HepG2 (cell line): ENCODE measurements around the gene CMTM2. TPM values are rescaled to one million over a fixed set of nuclear protein-coding genes. Genes with fewer than 3 reads are reported as not detected.

Experiments
- ATAC-seq: fragments of 200-7000 bp; cut with Tn5 transposase; 3 replicates; pipeline ENCODE4 v1.9.1; 2020; ENCODE audit warnings: mild to moderate bottlenecking, moderate library complexity
- BruUV-seq: library from RNA; stranded (reverse); fragments of 400-500 nt; replicated peaks from 2 replicates; lab custom pipeline; 2021; lab: Mats Ljungman, UMichigan
- CTCF ChIA-PET: fragments of 300-600 bp; formaldehyde crosslinking; extraction: SDS; loops from one replicate; lab custom pipeline; 2021; ENCODE audit warnings: low total read pairs, inconsistent platforms, low intra/inter-chr PET ratio; lab: Yijun Ruan, JAX
- POLR2A ChIA-PET: fragments of 350-600 bp; sonication (Branson Sonifier 250); formaldehyde crosslinking; loops from one replicate; lab custom pipeline; 2020; ENCODE audit warnings: antibody characterized with exemption, inconsistent platforms; lab: Yijun Ruan, JAX
- DNase-seq: peaks from one replicate; pipeline ENCODE4 v3.0.0-alpha.2; 2015; ENCODE audit warnings: low spot score
- FAIRE-seq: peaks from 3 replicates; lab custom pipeline; 2011; peaks lifted over from hg19 to GRCh38; lab: Jason Lieb, UNC
- H2AFZ ChIP-seq: one replicate; pipeline ENCODE4 v1.6.1; 2011; ENCODE audit warnings: low read length, inconsistent platforms
- H3K27ac ChIP-seq: fragments of 300-600 bp; 3 replicates; pipeline ENCODE4 v1.8.0; 2011; ENCODE audit warnings: mixed run types, mild to moderate bottlenecking, mixed read lengths, low read length, inconsistent platforms; ENCODE audit not compliant: insufficient read depth; ENCODE audit errors: extremely low read length
- H3K27me3 ChIP-seq, 2 experiments: fragments of 200-600 bp in 1 of 2; 2 replicates in 1 of 2; 3 replicates in 1 of 2; pipeline versions ENCODE4 v1.6.0 to v1.8.0; 2011; ENCODE audit warnings: low read length in 2 of 2, mild to moderate bottlenecking in 2 of 2, moderate library complexity in 2 of 2, inconsistent platforms in 1 of 2; ENCODE audit not compliant: insufficient read depth in 2 of 2, control insufficient read depth in 1 of 2
- H3K36me3 ChIP-seq, 2 experiments: fragments of 200-600 bp in 1 of 2; replicated peaks in 1 of 2; 2 replicates in 1 of 2; 3 replicates in 1 of 2; pipeline versions ENCODE4 v1.5.1 to v1.8.0; 2011; ENCODE audit warnings: low read length in 2 of 2, inconsistent platforms in 1 of 2; ENCODE audit not compliant: insufficient read depth in 2 of 2, control insufficient read depth in 1 of 2
- H3K4me1 ChIP-seq: 2 replicates; pipeline ENCODE4 v1.5.1; 2012; ENCODE audit warnings: low read length, inconsistent platforms; ENCODE audit not compliant: insufficient read depth
- H3K4me2 ChIP-seq: 2 replicates; pipeline ENCODE4 v1.6.0; 2011; ENCODE audit warnings: low read depth, low read length, inconsistent platforms
- H3K4me3 ChIP-seq, 3 experiments: fragments of 200-600 bp in 1 of 3; sonication (generic), shearing (Covaris generic) in 1 of 3; replicated peaks in 1 of 3; 2 replicates each; pipeline ENCODE4 v1.5.1; 2011 to 2016; ENCODE audit warnings: low read length in 3 of 3, inconsistent platforms in 2 of 3, low read depth in 2 of 3, mild to moderate bottlenecking in 2 of 3, control low read depth in 1 of 3, mixed read lengths in 1 of 3; ENCODE audit not compliant: insufficient read depth in 1 of 3
- H3K79me2 ChIP-seq: one replicate; pipeline ENCODE4 v1.6.1; 2011; ENCODE audit warnings: low read length, inconsistent platforms; ENCODE audit not compliant: insufficient read depth
- H3K9ac ChIP-seq: 2 replicates; pipeline ENCODE4 v1.6.0; 2011; ENCODE audit warnings: mild to moderate bottlenecking, low read depth, low read length, inconsistent platforms; ENCODE audit not compliant: insufficient read depth
- H3K9me3 ChIP-seq: 2 replicates; pipeline ENCODE4 v1.5.1; 2012; ENCODE audit warnings: mild to moderate bottlenecking, low read length
- H4K20me1 ChIP-seq: 2 replicates; pipeline ENCODE4 v1.6.0; 2011; ENCODE audit warnings: inconsistent platforms, mild to moderate bottlenecking, low read length, moderate library complexity; ENCODE audit not compliant: insufficient read depth
- ADNP ChIP-seq: sonication (generic); formaldehyde crosslinking; IDR thresholded peaks from 2 replicates; pipeline ENCODE4 v1.4.0; 2020; ENCODE audit warnings: missing genetic modification reagents
- CCDC6 ChIP-seq: sonication (generic); formaldehyde crosslinking; IDR thresholded peaks from 2 replicates; pipeline ENCODE4 v1.8.1; 2022; ENCODE audit warnings: mild to moderate bottlenecking, missing genetic modification reagents, moderate library complexity
- CERS6 ChIP-seq: sonication (generic); formaldehyde crosslinking; IDR thresholded peaks from 2 replicates; pipeline ENCODE4 v1.5.0; 2020; ENCODE audit warnings: missing genetic modification reagents
- HMGA1 ChIP-seq: sonication (generic); formaldehyde crosslinking; conservative IDR thresholded peaks from 2 replicates; pipeline ENCODE4 v1.4.0; 2020; ENCODE audit warnings: missing genetic modification reagents
- HNRNPL ChIP-seq: fragments of 200-400 bp; formaldehyde crosslinking; IDR thresholded peaks from 2 replicates; pipeline ENCODE4 v1.6.1; 2017; ENCODE audit warnings: mild to moderate bottlenecking, low read depth, low read length
- MAX ChIP-seq: IDR thresholded peaks from 2 replicates; pipeline ENCODE4 v1.6.1; 2012; ENCODE audit warnings: inconsistent platforms
- MAZ ChIP-seq, 2 experiments: sonication (generic) in 1 of 2; formaldehyde crosslinking in 1 of 2; IDR thresholded peaks; 2 replicates each; pipeline versions ENCODE4 v1.5.0 to v1.6.1; 2012 to 2020; ENCODE audit warnings: low read depth in 2 of 2, mild to moderate bottlenecking in 2 of 2, borderline replicate concordance in 1 of 2, improper control_type of control experiment in 1 of 2, low read length in 1 of 2, missing genetic modification reagents in 1 of 2, moderate library complexity in 1 of 2
- MEIS2 ChIP-seq: sonication (generic); formaldehyde crosslinking; IDR thresholded peaks from 2 replicates; pipeline ENCODE4 v1.9.0; 2021; ENCODE audit warnings: mild to moderate bottlenecking, missing genetic modification reagents
- MTA1 ChIP-seq: sonication (generic); formaldehyde crosslinking; IDR thresholded peaks from 2 replicates; pipeline ENCODE4 v1.4.0; 2020; ENCODE audit warnings: missing genetic modification reagents, mild to moderate bottlenecking, borderline replicate concordance
- NRL ChIP-seq: sonication (generic); formaldehyde crosslinking; IDR thresholded peaks from 2 replicates; pipeline ENCODE4 v1.5.0; 2020; ENCODE audit warnings: missing genetic modification reagents, mild to moderate bottlenecking, moderate library complexity, borderline replicate concordance
- SRF ChIP-seq: IDR thresholded peaks from 2 replicates; pipeline ENCODE4 v1.6.1; 2011; ENCODE audit warnings: mild to moderate bottlenecking, low read depth, low read length, moderate library complexity
- XBP1 ChIP-seq: sonication (generic); formaldehyde crosslinking; IDR thresholded peaks from 2 replicates; pipeline ENCODE4 v1.5.0; 2020; ENCODE audit warnings: missing genetic modification reagents
- ZMYM3 ChIP-seq: sonication (generic); formaldehyde crosslinking; IDR thresholded peaks from 2 replicates; pipeline ENCODE4 v1.5.1; 2020; ENCODE audit warnings: mild to moderate bottlenecking, missing genetic modification reagents
- ZNF224 ChIP-seq: sonication (generic); formaldehyde crosslinking; IDR thresholded peaks from 2 replicates; pipeline ENCODE4 v1.5.0; 2020; ENCODE audit warnings: mild to moderate bottlenecking, missing genetic modification reagents
- ZNF263 ChIP-seq: sonication (generic); formaldehyde crosslinking; IDR thresholded peaks from 2 replicates; pipeline ENCODE4 v1.4.0; 2020; ENCODE audit warnings: missing genetic modification reagents
- ZNF326 ChIP-seq: sonication (generic); formaldehyde crosslinking; IDR thresholded peaks from 2 replicates; pipeline ENCODE4 v1.4.0; 2020; ENCODE audit warnings: missing genetic modification reagents, borderline replicate concordance
- ZNF432 ChIP-seq: sonication (generic); formaldehyde crosslinking; IDR thresholded peaks from 2 replicates; pipeline ENCODE4 v1.5.0; 2020; ENCODE audit warnings: missing genetic modification reagents, mild to moderate bottlenecking, borderline replicate concordance
- ZNF543 ChIP-seq: sonication (generic); formaldehyde crosslinking; IDR thresholded peaks from 2 replicates; pipeline ENCODE4 v1.4.0; 2020; ENCODE audit warnings: mild to moderate bottlenecking, missing genetic modification reagents
- ZNF672 ChIP-seq: sonication (generic); formaldehyde crosslinking; IDR thresholded peaks from 2 replicates; pipeline ENCODE4 v1.8.1; 2022; ENCODE audit warnings: missing genetic modification reagents
- ZNF83 ChIP-seq: sonication (generic); formaldehyde crosslinking; IDR thresholded peaks from 2 replicates; pipeline ENCODE4 v1.4.0; 2020; ENCODE audit warnings: missing genetic modification reagents, mild to moderate bottlenecking, borderline replicate concordance
- WGBS: methylation state at CpG from one replicate; pipeline ENCODE4 v1.1.6; 2017; ENCODE audit warnings: low lambda C conversion rate; 5-methylcytosine and 5-hydroxymethylcytosine counted together
- in situ Hi-C: cut with HindIII; loops from 2 replicates; pipeline ENCODE4 v1.10.0; 2017; ENCODE audit warnings: low pct_unique_long_range_greater_than_20kb; ENCODE audit not compliant: extremely low pct_ligation_motif_present
- intact Hi-C: fragments of 100-400 bp; cut with micrococcal nuclease; formaldehyde crosslinking; loops from one replicate; pipeline ENCODE4 v1.10.0; 2022; ENCODE audit not compliant: unreplicated experiment
- polyA plus RNA-seq, 8 experiments: library from polyadenylated mRNA; depleted of rRNA in 3 of 8; stranded (reverse) in 7 of 8; unstranded in 1 of 8; fragments of >200 nt; fragmentation: Illumina TruSeq in 4 of 8; extraction: Trizol in 4 of 8; gene quantifications; 2 replicates each; pipeline versions ENCODE4 v1.2.1 to v1.2.3, GENCODE V29; 2011 to 2016; ENCODE audit warnings: low read depth in 4 of 8, missing spikeins in 1 of 8, mixed read lengths in 1 of 8; ENCODE audit not compliant: insufficient read depth in 1 of 8
- total RNA-seq, 5 experiments: library from RNA; depleted of rRNA; stranded (reverse); fragments of >200 nt; fragmentation: Illumina TruSeq; extraction: Trizol; gene quantifications; 2 replicates each; pipeline ENCODE4 v1.2.3, GENCODE V29; 2016; ENCODE audit warnings: low read depth in 1 of 5
- TF ChIP-seq, protein P1 (sequence below): sonication (generic); formaldehyde crosslinking; IDR thresholded peaks from 2 replicates; pipeline ENCODE4 v1.4.0; 2020; ENCODE audit warnings: missing genetic modification reagents

CMTM2 gene
- total and polyA plus RNA-seq, 2 of the 13 experiments (the other 11 are each of a cell fraction or from before 2014, with no cell fraction given) = not detected

- Histone ChIP-seq H3K27ac (peak overlapping the region; percentile 54), H3K9ac (peak overlapping the region; percentile 81), H3K36me3 (peaks cover 13 to 17% of the 10 kb centered on the region in 2 experiments), H2AFZ (no peak overlapping the region), H4K20me1 (peaks cover 13% of the 10 kb centered on the region; the same call in 1 of the 2 replicates), H3K4me2 (peak overlapping the region; percentile 83), H3K4me1 (peaks cover 57% of the 10 kb centered on the region), H3K27me3 (no peaks in the 10 kb centered on the region), H3K79me2 (peaks cover 9% of the 10 kb centered on the region), H3K4me3 (peak overlapping the region; percentile 81 to 87 (median 86)), H3K9me3 (no peaks in the 10 kb centered on the region)
- FAIRE-seq = no peak
- CTCF ChIA-PET = interaction anchor here (0.7 to 1.7 kb wide), 2 partner anchors 43 to 199 kb away, joined by 5 to 7 read pairs; no protein-coding TSS in a partner anchor
- in situ Hi-C loops = loop anchor here (5.0 kb wide), 2 partner anchors 87 to 262 kb away; no protein-coding TSS in a partner anchor
- intact Hi-C loops = loop anchor here (2.0 kb wide), 2 partner anchors 53 to 89 kb away; partner anchors contain the start of gene CKLF
- POLR2A ChIA-PET = interaction anchor here (2.2 to 2.7 kb wide), 2 partner anchors 54 to 88 kb away, joined by 9 to 23 read pairs; partner anchors contain the start of genes CKLF and TK2
- WGBS = 11% methylated on average over 10 of the region's 61 CpGs
- peak; percentile 30 for DNase-seq
- no TSS peak for BruUV-seq
- peak; percentile 39 for ATAC-seq
- TF ChIP-seq MAZ (IDR thresholded peaks at IDR 0.05; ENCODE audit: borderline replicate concordance, low read depth, low read length) (no peak), MAZ (CRISPR knock-in tag; IDR thresholded peaks at IDR 0.05; ENCODE audit: low read depth) (no peak; the same call in 1 of the 2 replicates), ZNF83 (CRISPR knock-in tag) (no peak), MTA1 (peak; percentile 67; the same call in 1 of the 2 replicates), MEIS2 (CRISPR knock-in tag) (peak; percentile 79), MAX (0 out of 2 replicates have a peak, but pooled peaks have one; percentile 19), SRF (no peak), HNRNPL (0 out of 2 replicates have a peak, but pooled peaks have one; percentile 27), CERS6 (CRISPR knock-in tag) (no peak), ZNF224 (CRISPR knock-in tag) (peak; percentile 24; the same call in 1 of the 2 replicates), ADNP (CRISPR knock-in tag) (0 out of 2 replicates have a peak, but pooled peaks have one; percentile 50), ZNF263 (CRISPR knock-in tag) (peak; percentile 20; the same call in 1 of the 2 replicates), ZNF672 (CRISPR knock-in tag) (no peak), ZNF543 (CRISPR knock-in tag) (peak; percentile 39; the same call in 1 of the 2 replicates), ZNF326 (CRISPR knock-in tag) (no peak), HMGA1 (CRISPR knock-in tag) (no peak), ZNF432 (CRISPR knock-in tag) (no peak), ZMYM3 (CRISPR knock-in tag) (peak; percentile 54; the same call in 1 of the 2 replicates), CCDC6 (CRISPR knock-in tag) (no peak), XBP1 (CRISPR knock-in tag) (no peak), NRL (CRISPR knock-in tag) (0 out of 2 replicates have a peak, but pooled peaks have one; percentile 54)
- TF ChIP-seq, protein P1, sequence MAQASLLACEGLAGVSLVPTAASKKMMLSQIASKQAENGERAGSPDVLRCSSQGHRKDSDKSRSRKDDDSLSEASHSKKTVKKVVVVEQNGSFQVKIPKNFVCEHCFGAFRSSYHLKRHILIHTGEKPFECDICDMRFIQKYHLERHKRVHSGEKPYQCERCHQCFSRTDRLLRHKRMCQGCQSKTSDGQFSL (CRISPR knock-in tag) = 0 out of 2 replicates have a peak, but pooled peaks have one; percentile 17
These were observed 26.1 kb downstream of the CMTM2 start for GRCh38 chr16:66605177-66605978.
